ENCODE results near the gene PRSS12.

DNA sequence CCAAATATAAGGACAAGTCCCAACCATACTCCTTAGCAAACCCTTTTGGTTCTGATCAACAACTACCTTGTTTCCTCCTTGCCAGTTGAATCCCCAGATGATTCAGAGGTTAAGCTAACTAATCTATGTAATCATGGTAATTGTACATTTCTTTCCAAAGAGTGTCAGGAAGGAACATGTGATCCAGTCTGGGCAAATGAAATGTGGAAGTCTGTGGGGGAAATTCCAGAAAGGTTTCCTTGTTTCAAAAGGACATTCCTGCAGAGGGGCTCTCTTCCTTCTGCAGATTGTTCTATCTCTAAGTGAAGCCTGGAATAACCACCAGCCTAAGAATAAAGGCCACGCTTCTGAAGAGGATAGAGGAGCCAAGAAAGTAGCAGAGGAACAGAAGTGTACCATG, 7.0 kb downstream of the PRSS12 start:
- TF ChIP-seq, protein P1, sequence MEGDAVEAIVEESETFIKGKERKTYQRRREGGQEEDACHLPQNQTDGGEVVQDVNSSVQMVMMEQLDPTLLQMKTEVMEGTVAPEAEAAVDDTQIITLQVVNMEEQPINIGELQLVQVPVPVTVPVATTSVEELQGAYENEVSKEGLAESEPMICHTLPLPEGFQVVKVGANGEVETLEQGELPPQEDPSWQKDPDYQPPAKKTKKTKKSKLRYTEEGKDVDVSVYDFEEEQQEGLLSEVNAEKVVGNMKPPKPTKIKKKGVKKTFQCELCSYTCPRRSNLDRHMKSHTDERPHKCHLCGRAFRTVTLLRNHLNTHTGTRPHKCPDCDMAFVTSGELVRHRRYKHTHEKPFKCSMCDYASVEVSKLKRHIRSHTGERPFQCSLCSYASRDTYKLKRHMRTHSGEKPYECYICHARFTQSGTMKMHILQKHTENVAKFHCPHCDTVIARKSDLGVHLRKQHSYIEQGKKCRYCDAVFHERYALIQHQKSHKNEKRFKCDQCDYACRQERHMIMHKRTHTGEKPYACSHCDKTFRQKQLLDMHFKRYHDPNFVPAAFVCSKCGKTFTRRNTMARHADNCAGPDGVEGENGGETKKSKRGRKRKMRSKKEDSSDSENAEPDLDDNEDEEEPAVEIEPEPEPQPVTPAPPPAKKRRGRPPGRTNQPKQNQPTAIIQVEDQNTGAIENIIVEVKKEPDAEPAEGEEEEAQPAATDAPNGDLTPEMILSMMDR (IDR thresholded peaks at IDR 0.05 in 4 of 5, conservative IDR thresholded peaks at IDR 0.05 in 1 of 5) = no peak
- TF ChIP-seq POLR2A (IDR thresholded peaks at IDR 0.05) = no peak
